Cerebellar nuclear complex (tissue), 1 donor: ENCODE results near the gene CCR9.
"Not testable (repeated sequence)": the region's sequence is repeated elsewhere in the genome, so short reads cannot be mapped to it uniquely, and the experiment has no call there.

Experiments
- DNase-seq, 2 experiments: peaks; one replicate each; lab custom pipeline; 2025; lab: John Stamatoyannopoulos, UW

CCR9 gene, protein sequence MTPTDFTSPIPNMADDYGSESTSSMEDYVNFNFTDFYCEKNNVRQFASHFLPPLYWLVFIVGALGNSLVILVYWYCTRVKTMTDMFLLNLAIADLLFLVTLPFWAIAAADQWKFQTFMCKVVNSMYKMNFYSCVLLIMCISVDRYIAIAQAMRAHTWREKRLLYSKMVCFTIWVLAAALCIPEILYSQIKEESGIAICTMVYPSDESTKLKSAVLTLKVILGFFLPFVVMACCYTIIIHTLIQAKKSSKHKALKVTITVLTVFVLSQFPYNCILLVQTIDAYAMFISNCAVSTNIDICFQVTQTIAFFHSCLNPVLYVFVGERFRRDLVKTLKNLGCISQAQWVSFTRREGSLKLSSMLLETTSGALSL

DNA sequence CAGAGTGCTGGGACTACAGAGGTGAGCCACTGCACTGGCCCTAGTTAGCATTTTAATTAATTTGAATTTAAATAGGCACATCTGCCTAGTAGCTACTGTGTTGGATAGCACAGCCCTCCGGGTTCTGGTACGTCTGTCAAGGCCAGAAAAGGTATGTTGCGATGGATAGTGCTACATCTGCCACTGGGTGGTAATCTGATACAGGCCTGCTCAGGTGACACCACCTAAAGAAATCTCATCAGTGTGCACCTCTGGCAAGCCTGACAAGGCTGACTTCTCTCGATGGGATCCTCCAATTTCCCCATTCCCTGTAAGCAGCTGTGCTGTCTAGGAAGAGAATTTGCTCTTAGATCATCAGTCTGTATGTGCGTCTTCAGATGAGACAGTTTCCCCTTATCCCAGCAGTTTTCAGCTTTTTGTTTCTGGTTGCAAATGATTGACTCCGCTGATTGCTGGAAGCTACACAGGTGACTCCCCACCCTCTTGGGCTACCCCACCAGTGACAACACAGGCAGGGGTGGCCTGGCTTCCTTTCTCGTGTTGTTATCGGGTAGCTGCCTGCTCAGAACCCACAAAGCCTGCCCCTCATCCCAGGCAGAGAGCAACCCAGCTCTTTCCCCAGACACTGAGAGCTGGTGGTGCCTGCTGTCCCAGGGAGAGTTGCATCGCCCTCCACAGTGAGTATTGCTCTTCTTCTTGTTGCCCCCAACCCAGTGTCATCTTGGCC lies at the start of gene CCR9:
TSS of gene CCR9 (plus strand) at position 565 of the 727 bp plus-strand sequence. CDS start 8,391 bp downstream, outside the sequence.
- no peak for DNase-seq

GRCh38 chr3:45838466-45838865 lies 47.9 kb upstream of the CCR9 start:
- no peak for DNase-seq

- DNase-seq = no peak
These were observed 45.0 kb upstream of the CCR9 start for GRCh38 chr3:45841420-45841756.

- peak; percentile 70 to 77 for DNase-seq
These were observed 44.4 kb upstream of the CCR9 start, which contains the start of gene LZTFL1 for GRCh38 chr3:45841757-45842491. TSS of gene LZTFL1 (minus strand) at chr3:45842119. CDS start at chr3:45841991, 128 bp downstream.

DNA sequence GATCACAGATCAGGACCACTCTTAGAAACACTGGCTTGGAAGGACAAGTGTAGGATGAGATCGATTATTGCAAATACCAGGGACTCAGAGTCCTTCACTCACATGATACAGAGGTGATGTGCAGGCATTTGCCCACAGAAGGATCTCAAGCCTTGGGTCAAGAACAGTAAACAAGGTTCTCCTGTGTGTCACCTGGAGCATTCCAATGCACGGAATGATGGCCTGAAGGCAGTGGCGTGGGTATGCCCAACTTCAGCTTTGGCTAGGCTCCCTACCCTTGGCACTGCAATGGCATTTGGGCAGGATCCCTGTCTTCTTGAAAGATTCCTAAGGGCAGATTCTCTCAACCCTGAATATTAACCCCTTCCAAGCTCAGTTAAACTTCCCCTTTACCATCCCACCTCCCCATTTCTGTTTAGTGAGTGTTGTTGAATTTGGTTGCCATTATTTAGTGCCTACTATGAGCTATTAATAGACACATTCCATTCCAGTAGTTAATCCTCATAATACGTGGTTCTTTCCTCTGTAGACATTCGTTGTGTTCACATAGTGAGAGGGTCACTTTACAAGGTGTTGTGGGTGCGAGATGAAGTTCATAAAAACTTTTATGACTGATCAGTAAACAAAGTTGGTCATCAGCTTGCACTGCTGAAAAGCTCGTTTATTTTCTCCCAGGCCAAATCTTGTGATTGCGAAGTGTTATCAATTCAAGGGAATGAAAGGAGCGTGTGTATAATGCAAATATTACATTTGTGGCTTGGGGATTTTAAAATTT lies 43.3 kb upstream of the CCR9 start:
- no peak for DNase-seq

DNA sequence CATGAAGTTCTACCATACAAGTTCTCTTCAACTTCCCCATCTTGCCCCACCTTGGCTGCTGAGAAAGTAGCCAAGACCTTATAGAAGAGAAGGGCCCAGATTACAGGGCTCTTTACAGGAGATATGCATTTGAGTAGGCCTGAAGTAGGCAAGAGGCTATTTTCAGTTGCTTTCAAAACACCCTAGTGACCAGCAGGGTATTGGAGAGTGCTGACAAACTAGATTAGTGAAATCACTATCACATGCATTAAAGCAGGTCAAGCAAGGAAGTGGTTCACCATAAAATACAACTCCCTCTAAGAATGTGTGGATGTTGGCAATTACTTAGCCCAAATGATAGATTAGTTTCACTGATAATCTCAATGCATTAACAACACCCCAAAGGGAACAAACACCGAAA lies 41.7 kb upstream of the CCR9 start:
- no peak for DNase-seq

DNA sequence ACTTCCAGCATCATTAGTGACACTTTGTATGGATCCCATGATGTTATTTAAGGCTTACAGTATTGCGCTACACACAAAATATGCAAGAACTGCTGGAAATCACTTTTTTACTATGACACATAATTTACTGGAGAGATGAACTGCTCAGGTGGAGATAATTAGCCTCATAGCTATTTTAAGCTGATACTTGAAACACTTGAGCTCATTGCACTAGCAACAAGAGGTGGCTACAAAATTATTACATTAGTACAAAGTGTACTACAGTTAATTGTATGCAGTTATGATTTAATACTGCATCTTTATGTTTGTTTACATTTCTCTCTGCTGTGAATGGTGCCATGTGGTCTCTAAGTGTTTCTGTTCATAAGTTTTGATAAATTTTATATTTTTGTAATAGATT lies 38.0 kb upstream of the CCR9 start:
- DNase-seq = no peak

DNA sequence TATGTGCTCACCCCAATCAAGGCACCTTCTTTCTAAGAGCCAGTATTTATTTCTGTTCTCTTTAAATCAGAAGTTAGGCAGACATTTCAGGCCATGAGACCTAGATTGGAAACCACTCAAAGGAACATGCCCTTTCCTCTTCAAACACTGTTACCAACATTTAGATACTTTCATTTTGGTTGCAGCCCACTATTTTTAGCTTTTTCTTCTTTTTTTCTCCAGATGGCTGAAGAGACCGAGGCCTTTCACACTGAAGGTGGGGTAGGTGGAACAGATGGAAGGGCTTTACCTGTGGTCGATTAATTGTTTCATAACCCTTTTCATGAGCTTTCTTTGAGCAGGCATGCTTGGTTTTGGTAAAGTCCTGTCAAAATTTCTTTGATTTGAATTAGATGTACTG lies 33.5 kb upstream of the CCR9 start:
- no peak for DNase-seq

- DNase-seq = not testable (repeated sequence)
These were observed 30.0 kb upstream of the CCR9 start for GRCh38 chr3:45856323-45856722.

- DNase-seq = not testable (repeated sequence)
These were observed 29.3 kb upstream of the CCR9 start for GRCh38 chr3:45857024-45857423.

GRCh38 chr3:45858809-45859543 lies 27.4 kb upstream of the CCR9 start:
- no peak for DNase-seq

DNA sequence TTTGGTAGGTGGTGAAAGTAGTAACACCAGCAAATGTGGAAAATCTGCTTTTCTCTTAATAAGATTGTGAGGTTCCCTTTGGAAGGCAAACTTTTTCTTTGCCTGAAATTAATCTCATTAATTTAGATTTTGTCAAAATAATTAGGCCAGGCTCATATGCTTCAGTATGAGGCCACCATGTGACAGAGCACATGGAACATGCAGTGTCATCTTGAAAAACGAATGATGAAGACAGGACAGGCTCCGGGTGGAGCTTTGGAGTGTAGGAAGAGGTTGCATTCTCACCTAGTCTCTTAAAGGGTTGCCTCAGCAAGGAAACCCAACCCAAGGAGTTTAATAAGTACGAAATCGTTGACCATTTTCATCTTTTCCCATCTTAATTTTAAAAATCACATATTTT lies 25.9 kb upstream of the CCR9 start:
- no peak for DNase-seq

DNA sequence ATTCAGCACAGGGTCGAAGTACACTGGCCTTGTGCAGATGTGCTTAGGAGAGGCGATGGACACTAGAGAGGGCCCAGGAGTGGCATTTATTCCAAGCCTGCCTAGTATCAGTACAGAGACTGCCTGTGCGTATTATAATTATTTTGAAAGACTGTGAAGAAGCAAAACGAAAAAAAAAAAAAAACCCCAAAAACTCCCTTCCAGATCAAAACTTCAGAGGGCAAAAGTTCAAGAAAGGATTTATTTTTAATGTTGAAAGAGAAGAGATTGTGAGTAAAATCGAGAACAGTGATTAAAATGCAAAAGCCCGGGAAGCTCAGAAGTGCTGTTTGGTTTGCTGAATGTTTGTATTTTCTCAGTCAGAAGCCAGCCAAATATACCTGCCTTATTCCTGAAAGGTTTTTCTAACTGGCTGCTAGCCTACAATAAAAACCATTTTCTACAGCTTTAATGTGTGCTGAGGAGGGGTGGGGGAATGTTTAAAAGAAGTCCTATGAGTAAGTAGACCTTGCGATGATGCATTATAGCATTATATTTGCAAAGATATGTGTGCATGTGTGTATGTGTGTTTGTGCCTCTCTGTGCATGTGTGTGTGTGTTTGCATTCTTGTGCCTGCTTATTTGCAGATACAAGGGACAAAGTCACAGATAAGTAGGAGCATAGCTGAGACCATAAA lies 25.2 kb upstream of the CCR9 start:
- no peak for DNase-seq

DNA sequence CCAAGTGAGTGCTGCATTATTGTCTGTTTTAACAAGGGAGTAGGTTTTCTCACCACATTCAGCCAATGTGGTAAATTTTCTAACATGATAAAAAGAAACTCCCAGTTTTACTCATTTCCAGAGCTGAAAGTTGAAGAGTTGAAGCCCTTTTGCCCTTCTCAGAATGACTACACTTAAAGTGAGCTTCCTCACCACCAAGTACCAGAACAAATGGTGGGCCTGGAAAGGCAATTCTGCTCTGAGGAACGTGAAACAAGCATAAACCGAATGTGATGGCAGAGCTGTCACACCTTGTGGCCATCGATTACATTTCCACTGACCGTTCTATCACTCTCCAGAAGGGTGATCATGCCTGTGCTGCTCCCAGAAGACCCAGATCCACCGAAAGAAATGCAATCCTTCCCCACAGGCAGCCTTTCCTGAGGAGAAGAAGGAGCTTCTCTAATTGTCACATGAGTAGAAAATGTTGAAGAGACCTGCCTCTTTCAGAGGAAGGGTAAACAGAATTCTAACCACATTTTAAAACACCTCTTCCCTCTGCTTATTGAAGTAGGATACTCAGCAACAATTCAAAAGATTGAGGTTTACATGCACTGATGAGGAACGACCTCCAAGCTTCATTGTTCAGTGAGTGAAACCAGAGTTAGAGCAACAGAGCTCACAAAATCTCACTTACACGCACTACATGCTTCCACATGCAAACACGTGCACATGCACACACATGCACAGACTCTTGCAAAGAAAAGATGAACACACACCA lies 21.4 kb upstream of the CCR9 start:
- DNase-seq = no peak

- DNase-seq = no peak
These were observed 20.8 kb upstream of the CCR9 start for GRCh38 chr3:45865563-45865962.

- DNase-seq = no peak
These were observed 18.1 kb upstream of the CCR9 start for GRCh38 chr3:45868213-45868612.

GRCh38 chr3:45868650-45869049 lies 17.7 kb upstream of the CCR9 start:
- no peak for DNase-seq

GRCh38 chr3:45869638-45870037 lies 16.7 kb upstream of the CCR9 start:
- no peak for DNase-seq

GRCh38 chr3:45870099-45870498 lies 16.2 kb upstream of the CCR9 start:
- DNase-seq = no peak

DNA sequence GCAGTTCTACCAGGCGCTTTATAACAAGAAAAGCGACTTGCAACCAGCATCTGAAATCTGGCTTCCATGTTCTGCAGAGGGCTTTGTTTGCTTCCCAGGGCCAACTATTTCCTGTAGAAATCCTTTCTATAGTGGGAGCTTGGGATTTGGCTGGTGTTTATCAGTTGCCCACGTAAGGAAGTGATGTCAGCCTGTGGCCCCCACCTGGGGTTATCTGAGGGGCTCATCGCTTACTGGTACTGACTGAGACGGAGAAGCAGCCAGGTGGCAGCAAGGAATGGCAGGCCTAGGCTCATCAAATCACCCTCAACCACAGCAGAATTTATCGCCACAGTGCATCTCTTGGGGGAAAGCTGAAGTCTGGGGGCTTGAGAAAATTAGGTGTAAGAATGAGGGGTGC lies 14.6 kb upstream of the CCR9 start:
- DNase-seq = no peak
